Urothelium cell line (cell line): Measurements from ENCODE around the gene ZNF385B.

Experiments used
- DNase-seq: peaks from one replicate; pipeline ENCODE4 v3.0.0; 2011; ENCODE audit warnings: low spot score, mixed read lengths
- FAIRE-seq: peaks from 2 replicates; lab custom pipeline; 2011; peaks lifted over from hg19 to GRCh38; lab: Jason Lieb, UNC

ZNF385B gene

GRCh38 chr2:179559108-179559806, 302.2 kb downstream of the ZNF385B start:
- DNase-seq: no peak

DNA sequence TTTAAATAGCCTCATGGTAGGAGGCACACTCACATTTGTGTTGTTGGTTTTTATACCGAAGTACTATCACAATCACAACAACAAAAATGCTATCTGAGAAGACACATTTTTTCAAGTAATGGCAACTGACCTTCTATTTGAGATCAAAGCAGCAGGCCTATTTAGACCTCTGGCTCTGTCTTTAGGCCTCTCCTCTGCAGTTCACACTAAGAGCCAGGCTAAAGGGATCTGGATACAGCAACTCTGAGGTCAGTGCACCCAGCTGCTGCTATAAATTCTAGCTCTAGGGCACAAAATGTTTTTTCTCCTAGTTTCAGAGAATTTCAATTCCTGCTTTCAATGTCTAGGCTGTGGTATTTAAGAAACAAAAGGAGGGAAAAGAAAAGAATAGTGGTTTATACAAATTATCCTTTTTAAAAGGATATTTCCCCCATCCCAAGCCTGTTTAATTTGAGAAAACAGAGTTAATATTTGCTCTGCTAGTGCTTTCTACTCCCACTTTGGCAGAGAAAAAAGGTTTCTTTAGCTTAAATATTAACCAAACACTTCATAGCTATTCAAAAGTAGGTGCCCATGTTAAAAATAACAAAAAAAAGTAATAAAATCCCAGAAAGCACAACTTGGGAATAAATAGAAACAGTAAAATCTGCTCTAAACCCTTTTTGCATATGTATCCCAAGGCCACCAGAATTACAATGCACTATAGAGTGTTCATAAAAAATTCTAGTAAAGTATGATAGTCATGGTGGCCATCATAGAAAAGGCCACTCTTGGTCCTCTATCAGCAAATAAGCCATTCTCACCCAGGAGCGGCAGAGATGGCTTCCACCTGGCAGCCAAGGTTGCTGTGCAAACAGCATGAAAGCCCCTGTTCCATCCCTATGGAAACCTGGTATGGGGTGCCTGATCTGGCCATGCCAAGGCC, 303.1 kb downstream of the ZNF385B start:
- FAIRE-seq: no peak
- DNase-seq: no peak

More at GRCh38 chr2:179559108-179559806, 302.2 kb downstream of the ZNF385B start:
- FAIRE-seq: no peak

DNA sequence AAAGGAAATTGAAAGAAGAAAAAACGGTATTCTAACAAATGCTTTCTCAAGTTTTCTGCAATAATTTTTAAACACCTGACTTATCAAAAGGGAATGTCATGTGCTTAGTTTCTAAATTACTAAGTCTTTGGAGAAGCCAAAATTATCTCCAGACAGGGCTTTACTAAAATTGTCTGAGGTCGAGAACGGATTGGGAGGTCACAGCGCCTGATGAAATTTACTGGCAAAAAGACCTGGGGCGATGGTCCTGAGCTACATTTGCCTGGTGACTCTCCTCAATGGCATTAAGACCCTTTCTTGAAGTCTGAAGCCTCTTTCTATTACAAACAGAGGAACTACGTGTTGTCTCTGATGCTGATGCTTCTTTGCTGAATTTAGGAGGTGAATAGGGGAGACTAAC, 305.0 kb downstream of the ZNF385B start:
- DNase-seq (no peak), FAIRE-seq (no peak)

GRCh38 chr2:179555691-179556283, 305.6 kb downstream of the ZNF385B start:
- FAIRE-seq (no peak), DNase-seq (no peak)

DNA sequence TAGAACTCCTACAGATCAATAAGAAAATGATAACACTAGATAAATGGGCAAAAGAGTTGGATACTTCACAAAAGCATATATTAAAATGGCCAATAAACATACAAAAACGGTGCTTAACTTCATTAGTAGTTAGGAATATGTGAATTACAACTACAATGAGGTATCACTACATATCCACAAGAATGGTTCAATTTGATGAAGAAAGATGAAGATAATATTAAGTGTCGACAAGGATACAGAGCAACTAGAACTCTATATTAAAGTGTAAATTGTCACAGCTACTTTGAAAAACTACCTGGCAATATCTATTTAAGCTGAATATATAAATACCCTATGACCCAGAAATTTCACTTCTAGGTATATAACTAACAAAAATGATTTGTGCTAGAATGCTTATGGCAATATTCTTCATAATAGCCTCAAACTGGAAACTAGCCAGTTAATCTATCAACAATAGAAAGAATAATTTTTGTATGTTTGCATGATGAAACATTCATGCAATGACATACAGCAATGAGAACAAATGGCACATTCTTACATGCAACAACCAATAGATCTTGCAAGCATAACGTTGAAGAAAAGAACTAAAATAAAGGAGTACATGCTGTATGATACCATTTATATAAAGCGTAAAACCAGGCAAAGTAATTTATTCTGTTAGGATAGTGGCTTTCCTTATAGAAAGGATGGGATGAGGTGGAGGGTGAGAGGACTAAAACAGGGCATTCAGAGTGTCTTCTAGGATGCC, 306.6 kb downstream of the ZNF385B start:
- DNase-seq (no peak), FAIRE-seq (no peak)

DNA sequence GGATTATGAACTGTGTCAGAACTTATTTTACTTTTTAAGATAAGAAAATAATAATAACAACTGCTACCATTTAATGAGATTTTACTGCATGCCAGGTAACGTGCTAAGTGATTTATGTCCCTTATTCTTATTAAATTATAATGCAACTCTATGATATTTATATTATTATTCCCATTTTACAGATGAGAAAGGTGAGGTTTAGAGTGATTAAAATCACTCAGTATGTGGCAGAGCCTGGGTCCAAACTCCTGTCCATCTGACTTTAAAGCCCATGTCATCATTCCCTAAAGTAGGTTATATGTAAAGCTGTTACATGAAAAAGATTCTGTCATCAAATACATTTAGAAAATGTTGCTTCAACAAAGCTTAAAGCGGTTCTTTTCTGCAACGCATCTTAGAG, 308.0 kb downstream of the ZNF385B start:
- no peak for FAIRE-seq
- DNase-seq: no peak

DNA sequence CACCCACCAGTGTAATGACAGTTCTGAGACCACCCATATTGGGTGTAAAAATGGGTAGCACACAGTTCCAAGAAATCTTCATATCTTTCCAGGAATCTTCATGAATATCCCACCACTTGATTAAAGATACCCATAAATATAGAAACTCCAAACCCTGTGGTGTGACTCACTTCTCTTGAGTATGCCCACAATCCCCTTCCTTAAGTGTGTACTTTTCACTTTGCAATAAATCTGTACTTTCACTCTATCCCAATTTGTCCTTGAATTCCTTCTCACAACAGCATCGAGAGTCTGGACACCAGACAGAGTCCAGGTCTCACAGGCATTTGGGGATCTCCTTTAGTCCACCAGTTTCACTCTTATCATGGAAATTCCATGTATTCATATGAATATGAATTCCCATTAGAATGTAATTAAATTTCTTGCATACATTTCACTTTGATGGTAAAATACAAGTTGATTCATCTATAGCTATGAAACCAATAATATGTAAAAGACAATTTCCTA, 309.8 kb downstream of the ZNF385B start:
- FAIRE-seq (no peak), DNase-seq (no peak)

DNA sequence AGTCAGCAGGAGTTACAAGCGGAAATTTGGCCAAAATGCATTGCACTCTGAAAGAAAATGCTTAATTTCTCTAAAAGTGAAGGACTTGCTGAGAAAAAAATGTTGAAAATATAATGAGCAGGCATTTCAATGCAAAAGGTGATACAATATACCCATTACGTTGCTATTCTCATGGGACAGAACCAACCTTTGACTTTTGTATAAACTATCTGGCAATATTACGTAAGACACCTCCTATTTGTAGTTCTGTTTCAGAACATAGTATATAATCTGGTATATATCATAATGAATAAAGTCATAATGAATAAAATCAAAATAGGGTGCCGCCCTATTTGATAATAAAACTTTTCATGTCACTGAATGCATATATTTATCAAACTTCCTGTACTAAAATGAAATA, 310.6 kb downstream of the ZNF385B start:
- no peak for DNase-seq
- FAIRE-seq: no peak

DNA sequence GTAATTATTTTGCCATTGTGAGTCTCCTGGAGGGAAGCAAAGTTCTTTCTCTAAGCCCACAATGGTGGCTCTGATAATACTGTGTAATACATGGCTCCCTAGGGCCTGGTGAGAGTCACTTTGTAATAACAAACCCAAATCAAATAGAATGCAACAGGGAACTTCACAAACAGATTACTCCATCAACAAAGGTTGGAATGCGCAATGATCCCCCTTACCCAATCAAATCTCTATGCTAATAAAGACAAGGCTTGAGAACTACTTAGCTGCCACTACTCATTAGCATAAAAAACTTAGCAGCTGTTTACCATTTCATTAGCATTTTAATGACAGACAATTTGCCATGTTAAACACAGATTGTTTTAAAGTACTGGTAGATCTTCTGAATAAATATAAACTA, 311.2 kb downstream of the ZNF385B start:
- DNase-seq (no peak), FAIRE-seq (no peak)

DNA sequence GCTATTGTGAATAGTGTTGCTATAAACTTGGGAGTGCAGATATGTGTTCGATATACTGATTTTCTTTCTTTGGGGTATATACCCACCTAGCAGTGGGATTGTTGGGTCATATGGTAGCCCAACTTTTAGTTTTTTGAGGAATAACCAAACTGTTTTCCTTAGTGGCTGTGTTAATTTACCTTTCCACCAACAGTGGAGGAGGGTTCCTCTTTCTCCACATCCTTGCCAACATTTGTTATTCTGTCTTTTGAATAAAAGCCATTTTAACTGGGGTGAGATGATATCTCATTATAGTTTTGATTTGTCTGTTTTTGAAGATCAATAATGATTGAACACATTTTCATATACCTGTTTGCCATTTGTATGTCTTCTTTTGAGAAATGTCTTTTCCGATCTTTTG, 314.8 kb downstream of the ZNF385B start:
- FAIRE-seq: no peak
- DNase-seq: no peak

GRCh38 chr2:179545024-179545423, 316.4 kb downstream of the ZNF385B start:
- DNase-seq (no peak), FAIRE-seq (no peak)

GRCh38 chr2:179543361-179543901, 318.0 kb downstream of the ZNF385B start:
- DNase-seq (peak; percentile 78), FAIRE-seq (no peak)

DNA sequence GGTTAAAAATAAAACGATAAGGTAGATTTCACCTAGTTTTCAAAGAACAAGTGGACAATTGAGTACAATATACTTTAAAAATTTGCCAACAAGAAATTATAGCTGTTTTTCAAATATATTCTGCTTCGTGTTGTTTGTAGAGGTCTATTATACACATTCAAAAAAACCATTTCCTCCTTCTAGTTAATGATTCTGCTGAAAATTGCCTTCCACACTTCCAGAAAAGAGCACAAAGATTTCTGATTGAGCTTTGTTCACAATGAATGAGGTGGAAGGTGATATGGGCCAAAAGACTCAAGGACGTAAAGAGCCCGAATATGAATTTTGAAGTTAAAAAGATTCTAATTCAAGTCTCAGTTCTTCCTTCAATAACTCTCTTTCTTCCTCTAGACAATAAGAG, 319.8 kb downstream of the ZNF385B start:
- FAIRE-seq: no peak

DNA sequence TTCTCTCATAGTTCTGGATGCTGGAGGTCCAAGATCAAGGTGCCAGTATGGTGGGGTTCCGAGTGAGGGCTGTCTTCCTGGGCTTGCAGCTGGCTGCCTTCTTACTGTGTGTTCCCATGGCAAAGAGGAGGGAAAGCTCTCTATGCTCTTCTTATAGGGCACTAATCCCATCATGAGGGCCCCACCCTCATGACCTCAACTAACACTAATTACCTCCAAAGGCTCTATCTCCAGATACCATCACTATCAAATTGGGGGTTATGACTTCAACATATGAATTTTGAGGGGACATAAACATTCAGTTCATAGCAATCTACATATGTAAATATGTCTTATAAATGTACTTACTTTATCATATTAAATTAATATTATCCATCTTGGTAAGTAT, 322.3 kb downstream of the ZNF385B start:
- DNase-seq: no peak
- no peak for FAIRE-seq

More for the DNA sequence above, 319.8 kb downstream of the ZNF385B start:
- DNase-seq: no peak

- no peak for FAIRE-seq
- no peak for DNase-seq
These were observed 322.8 kb downstream of the ZNF385B start for GRCh38 chr2:179538406-179539123.

- peak; percentile 9 for DNase-seq
- no peak for FAIRE-seq
These were observed 325.2 kb downstream of the ZNF385B start for GRCh38 chr2:179536185-179536584.

DNA sequence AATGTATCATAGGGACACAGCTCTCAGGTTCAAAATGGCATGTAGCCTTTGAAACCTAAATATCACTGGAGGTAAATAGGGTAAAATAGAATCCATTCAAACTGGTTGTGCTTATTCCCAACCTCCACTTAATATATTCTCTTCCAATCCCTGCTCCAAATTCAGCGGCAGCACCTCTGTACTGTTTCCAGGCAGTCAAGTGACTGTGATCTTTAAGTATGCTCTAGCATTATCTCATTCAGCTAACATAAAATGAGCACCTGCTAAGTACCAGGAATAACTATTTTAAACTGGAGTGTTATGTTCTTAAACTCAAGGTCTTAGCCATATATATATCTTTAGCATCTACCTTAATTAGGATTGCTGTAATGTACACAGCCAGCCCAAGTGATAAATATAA, 327.5 kb downstream of the ZNF385B start:
- no peak for DNase-seq
- no peak for FAIRE-seq

DNA sequence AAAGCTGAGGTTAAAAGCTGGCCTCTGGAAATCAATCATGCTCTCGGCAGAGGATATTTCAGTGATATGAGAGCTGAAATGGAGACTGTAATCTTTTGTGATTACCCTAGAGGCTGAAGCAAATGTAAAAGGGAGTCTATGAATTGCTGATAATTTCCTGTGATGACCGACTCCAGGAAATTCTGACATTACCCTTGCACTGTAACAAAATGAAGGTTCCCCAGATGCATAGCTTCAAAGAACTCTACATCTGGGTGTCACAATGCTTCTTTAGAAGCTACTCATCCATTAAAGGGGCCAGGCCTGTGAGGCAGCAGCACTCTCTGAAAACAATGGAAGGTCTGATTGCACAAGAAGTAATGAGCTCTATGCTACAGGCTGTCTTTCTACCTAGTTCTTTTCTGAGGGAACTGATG, 328.5 kb downstream of the ZNF385B start:
- no peak for DNase-seq
- FAIRE-seq: no peak

DNA sequence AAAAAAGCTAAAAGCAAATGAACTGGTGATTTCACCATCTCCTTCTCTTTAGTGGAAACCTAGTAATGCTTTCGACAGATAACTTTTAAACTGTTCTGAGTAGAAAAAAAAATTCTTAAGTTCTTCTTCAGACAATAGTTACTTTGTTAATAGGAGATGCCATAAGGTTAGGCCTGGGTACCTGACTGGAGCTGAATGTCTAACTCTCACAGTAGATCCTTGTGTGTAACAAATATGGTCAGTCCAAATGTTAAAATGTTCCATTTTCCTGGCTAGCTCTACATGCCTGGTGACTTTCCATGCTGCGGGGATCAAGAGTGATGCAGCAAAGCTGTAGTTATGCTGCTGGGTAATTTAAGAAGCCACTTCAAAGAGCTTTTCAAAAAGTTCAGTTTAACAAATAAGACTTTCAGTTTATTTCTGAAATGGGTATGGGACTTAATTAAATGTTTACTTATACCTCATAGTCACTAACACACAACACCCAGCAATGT, 332.8 kb downstream of the ZNF385B start:
- FAIRE-seq: no peak

DNA sequence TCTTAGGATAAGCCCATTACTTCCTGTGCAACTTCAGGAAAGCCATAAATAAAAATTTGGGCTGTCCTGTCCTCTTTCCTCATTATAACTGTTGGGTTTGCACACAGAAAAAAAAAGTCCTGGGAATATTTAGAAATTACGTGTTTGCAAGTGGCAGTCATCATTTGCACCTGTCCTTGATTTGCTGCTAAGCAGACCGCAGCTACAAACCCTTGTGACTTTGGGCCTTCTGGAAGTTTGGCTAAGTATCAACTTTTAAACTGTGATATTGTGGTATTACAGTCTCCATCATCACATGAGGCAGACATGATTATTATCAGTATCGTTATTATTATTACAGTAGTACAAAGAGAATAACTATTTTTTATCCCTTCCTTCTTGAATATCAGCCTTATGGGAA, 336.1 kb downstream of the ZNF385B start:
- DNase-seq: no peak
- FAIRE-seq: no peak

More for the DNA sequence above, 332.8 kb downstream of the ZNF385B start:
- no peak for DNase-seq
